ENCODE results near the gene FHIT. TPM values are rescaled to one million over a fixed set of nuclear protein-coding genes. Genes with fewer than 3 reads are reported as not detected.

FHIT gene
- polyA plus RNA-seq, 1 of the 3 experiments (the other 2 are of a cell fraction) = 0.41 TPM

DNA sequence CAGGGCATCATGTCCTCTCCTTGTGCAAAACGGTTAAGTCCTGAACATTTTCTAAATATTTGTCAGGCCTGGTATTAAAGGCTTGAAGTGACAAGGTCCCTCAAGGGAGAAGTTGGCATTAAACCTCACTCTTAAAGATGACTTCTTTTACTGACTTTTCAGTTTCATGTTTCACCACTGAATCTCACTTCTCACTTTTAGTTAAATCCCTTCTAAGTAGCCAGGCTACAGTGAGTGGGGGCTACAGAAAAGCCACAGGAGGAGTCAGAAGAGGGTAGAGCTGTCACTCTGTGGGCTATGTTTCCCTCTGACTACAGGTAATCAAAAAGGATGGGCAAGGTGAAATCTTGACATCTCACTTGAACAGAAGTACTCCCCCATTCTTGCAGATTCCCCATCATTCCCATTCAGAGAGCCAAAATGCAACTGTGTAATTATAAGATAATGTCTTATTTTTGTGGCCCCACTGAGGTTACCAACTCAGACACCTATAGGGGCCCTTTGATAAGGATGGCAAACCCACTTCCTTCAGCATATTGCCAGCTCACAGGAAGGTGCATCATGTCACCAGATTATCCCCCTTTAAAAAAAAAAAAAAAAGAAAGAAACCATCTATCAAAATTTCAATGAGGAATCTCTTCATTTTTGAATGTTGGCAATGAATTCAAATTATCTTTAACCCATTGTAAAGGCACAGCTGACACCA is 1411.3 kb downstream of the FHIT start:
- Histone ChIP-seq H3K4me2 (no peak overlapping the region), H3K9ac (no peak overlapping the region), H3K9me3 (no peaks in the 10 kb centered on the region), H3K4me3 (ENCODE audit: low read depth in 2 of 2, low read length in 1 of 2) (no peak overlapping the region), H3K36me3 (replicated peaks in 1 of 2; ENCODE audit: control insufficient read depth in 1 of 2, insufficient read depth in 2 of 2, low read length in 1 of 2) (no peaks in the 10 kb centered on the region), H3K27me3 (ENCODE audit: insufficient read depth) (no peaks in the 10 kb centered on the region; the same call in 1 of the 2 replicates), H4K20me1 (ENCODE audit: insufficient read depth) (no peaks in the 10 kb centered on the region), H3K9me2 (no peaks in the 10 kb centered on the region), H3K27ac (ENCODE audit: low read depth in 2 of 2, low read length in 1 of 2) (no peak overlapping the region), H3K4me1 (ENCODE audit: control insufficient read depth in 1 of 2, insufficient read depth in 2 of 2, low read depth in 1 of 2, low read length in 1 of 2) (no peaks in the 10 kb centered on the region; a peak in 1 of 4 replicates), H2AFZ (ENCODE audit: low read depth) (no peak overlapping the region), H3F3A (replicated peaks; ENCODE audit: insufficient read depth) (no peaks in the 10 kb centered on the region), H3K79me2 (ENCODE audit: insufficient read depth) (no peaks in the 10 kb centered on the region)
- CTCF ChIA-PET = interaction anchor here (2.1 to 2.5 kb wide), 2 partner anchors 8 to 17 kb away, joined by 4 to 8 read pairs; no protein-coding TSS in a partner anchor
- no peak for TF ChIP-seq IRF3 (IDR thresholded peaks at IDR 0.05; ENCODE audit: low read depth, low read length)
- no peak for TF ChIP-seq YY1 (IDR thresholded peaks at IDR 0.05; ENCODE audit: low read depth)
- no peak for TF ChIP-seq POLR2AphosphoS5 (IDR thresholded peaks at IDR 0.05; ENCODE audit: low read depth, low read length)
- 26% methylated on average over 1 of the region's 1 CpG for WGBS (ENCODE audit: low lambda C conversion rate)
- no peak for DNase-seq
- POLR2A ChIA-PET = no interaction called here

- no peak for TF ChIP-seq MXI1 (IDR thresholded peaks at IDR 0.05; ENCODE audit: low read depth, low read length)
- TF ChIP-seq ELF1 (IDR thresholded peaks at IDR 0.05) = no peak
- no peak for TF ChIP-seq TEAD4 (IDR thresholded peaks at IDR 0.05; ENCODE audit: borderline replicate concordance, insufficient read depth)
- TF ChIP-seq NFIC (IDR thresholded peaks at IDR 0.05; ENCODE audit: borderline replicate concordance) = no peak
- no peak for TF ChIP-seq TCF12 (IDR thresholded peaks at IDR 0.05)
- TF ChIP-seq, protein P1, sequence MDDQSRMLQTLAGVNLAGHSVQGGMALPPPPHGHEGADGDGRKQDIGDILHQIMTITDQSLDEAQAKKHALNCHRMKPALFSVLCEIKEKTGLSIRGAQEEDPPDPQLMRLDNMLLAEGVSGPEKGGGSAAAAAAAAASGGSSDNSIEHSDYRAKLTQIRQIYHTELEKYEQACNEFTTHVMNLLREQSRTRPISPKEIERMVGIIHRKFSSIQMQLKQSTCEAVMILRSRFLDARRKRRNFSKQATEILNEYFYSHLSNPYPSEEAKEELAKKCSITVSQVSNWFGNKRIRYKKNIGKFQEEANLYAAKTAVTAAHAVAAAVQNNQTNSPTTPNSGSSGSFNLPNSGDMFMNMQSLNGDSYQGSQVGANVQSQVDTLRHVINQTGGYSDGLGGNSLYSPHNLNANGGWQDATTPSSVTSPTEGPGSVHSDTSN (IDR thresholded peaks at IDR 0.05) = no peak
- no peak for TF ChIP-seq FOSL2 (IDR thresholded peaks at IDR 0.05; ENCODE audit: borderline replicate concordance, low read depth)
- TF ChIP-seq IRF3 (IDR thresholded peaks at IDR 0.05; ENCODE audit: low read depth, low read length) = no peak
- no peak for TF ChIP-seq USF1 (IDR thresholded peaks at IDR 0.05; ENCODE audit: borderline replicate concordance, low read depth)
- no peak for TF ChIP-seq FOXM1 (IDR thresholded peaks at IDR 0.05; ENCODE audit: low read depth)
- no peak for TF ChIP-seq RXRA (IDR thresholded peaks at IDR 0.05; ENCODE audit: borderline replicate concordance, low read depth)
- no peak for TF ChIP-seq REST (IDR thresholded peaks at IDR 0.05; ENCODE audit: low read depth, low read length)
- TF ChIP-seq YY1 (IDR thresholded peaks at IDR 0.05; ENCODE audit: low read depth) = no peak
- TF ChIP-seq GATA2 (CRISPR knock-in tag; IDR thresholded peaks at IDR 0.05) = no peak
- H3K9me2 ChIP-seq = no peaks in the 10 kb centered on the region
- H3K27ac ChIP-seq (ENCODE audit: low read depth in 2 of 2, low read length in 1 of 2) = no peak overlapping the region
- H4K20me1 ChIP-seq (ENCODE audit: insufficient read depth) = no peaks in the 10 kb centered on the region
- H3K4me1 ChIP-seq (ENCODE audit: control insufficient read depth in 1 of 2, insufficient read depth in 2 of 2, low read depth in 1 of 2, low read length in 1 of 2) = no peaks in the 10 kb centered on the region; a peak in 1 of 4 replicates
- POLR2A ChIA-PET = no interaction called here
- no peaks in the 10 kb centered on the region for H3K79me2 ChIP-seq (ENCODE audit: insufficient read depth)
- no peak overlapping the region for H2AFZ ChIP-seq (ENCODE audit: low read depth)
- no peak for DNase-seq
- H3K4me2 ChIP-seq = no peak overlapping the region
- CTCF ChIA-PET = interaction anchor here (1.8 to 2.1 kb wide), 2 partner anchors 9 to 18 kb away, joined by 4 read pairs; no protein-coding TSS in a partner anchor
- H3K27me3 ChIP-seq (ENCODE audit: insufficient read depth) = no peaks in the 10 kb centered on the region; the same call in 1 of the 2 replicates
- no peaks in the 10 kb centered on the region for H3K9me3 ChIP-seq
- no peaks in the 10 kb centered on the region for H3F3A ChIP-seq (replicated peaks; ENCODE audit: insufficient read depth)
- H3K36me3 ChIP-seq (replicated peaks in 1 of 2; ENCODE audit: control insufficient read depth in 1 of 2, insufficient read depth in 2 of 2, low read length in 1 of 2) = no peaks in the 10 kb centered on the region
- H3K4me3 ChIP-seq (ENCODE audit: low read depth in 2 of 2, low read length in 1 of 2) = no peak overlapping the region
- H3K9ac ChIP-seq = no peak overlapping the region
- WGBS (ENCODE audit: low lambda C conversion rate) = 55% methylated on average over 3 of the region's 3 CpGs
Measured at GRCh38 chr3:59839283-59839682, 1412.0 kb downstream of the FHIT start.
